ENCODE data around the gene FOXP1.

FOXP1 gene

DNA sequence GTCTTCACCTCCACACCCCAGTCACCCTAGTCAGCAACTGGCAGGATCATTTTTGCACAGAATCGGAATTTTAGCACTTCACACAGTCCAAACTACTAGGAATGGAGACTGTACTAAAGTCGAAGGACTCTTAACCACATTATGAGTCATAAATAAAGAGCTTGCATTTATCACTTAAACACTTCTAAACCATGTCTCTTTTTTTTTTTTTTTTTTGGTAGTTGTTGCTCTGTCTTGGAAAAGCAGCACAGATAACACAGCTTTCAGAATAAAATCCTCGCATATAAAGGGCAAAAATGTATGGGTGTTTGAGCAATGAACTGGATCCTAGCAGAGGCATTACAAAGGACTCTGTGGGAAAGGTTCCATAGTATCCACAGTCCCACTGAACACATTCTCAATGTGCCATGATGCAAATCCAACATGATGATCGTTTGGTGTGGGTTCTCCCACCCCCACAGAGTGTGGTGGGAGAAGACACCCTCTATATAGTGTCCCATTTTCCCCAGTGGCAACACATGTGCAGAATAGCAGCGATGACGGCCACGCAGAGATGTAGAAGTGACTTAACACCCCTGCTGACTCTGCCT, 47.1 kb downstream of the FOXP1 start:
- Histone ChIP-seq H4K20me1 (ENCODE audit: insufficient read depth, low read length) (no peaks in the 10 kb centered on the region), H3K79me2 (ENCODE audit: low read length) (no peaks in the 10 kb centered on the region), H3K4me1 (ENCODE audit: low read length) (no peaks in the 10 kb centered on the region), H2AFZ (ENCODE audit: low read depth, low read length) (no peak overlapping the region), H3K27ac (ENCODE audit: low read length) (no peak overlapping the region), H3K36me3 (replicated peaks; ENCODE audit: low read depth, low read length) (no peaks in the 10 kb centered on the region), H3K27me3 (ENCODE audit: low read depth, low read length) (peaks cover 19% of the 10 kb centered on the region), H3K4me2 (ENCODE audit: low read length) (no peak overlapping the region), H3K9ac (ENCODE audit: low read length) (no peak overlapping the region), H3K4me3 (ENCODE audit: low read length) (no peak overlapping the region), H3K9me3 (ENCODE audit: insufficient read depth, low read length) (no peaks in the 10 kb centered on the region)
- TF ChIP-seq, protein P1, sequence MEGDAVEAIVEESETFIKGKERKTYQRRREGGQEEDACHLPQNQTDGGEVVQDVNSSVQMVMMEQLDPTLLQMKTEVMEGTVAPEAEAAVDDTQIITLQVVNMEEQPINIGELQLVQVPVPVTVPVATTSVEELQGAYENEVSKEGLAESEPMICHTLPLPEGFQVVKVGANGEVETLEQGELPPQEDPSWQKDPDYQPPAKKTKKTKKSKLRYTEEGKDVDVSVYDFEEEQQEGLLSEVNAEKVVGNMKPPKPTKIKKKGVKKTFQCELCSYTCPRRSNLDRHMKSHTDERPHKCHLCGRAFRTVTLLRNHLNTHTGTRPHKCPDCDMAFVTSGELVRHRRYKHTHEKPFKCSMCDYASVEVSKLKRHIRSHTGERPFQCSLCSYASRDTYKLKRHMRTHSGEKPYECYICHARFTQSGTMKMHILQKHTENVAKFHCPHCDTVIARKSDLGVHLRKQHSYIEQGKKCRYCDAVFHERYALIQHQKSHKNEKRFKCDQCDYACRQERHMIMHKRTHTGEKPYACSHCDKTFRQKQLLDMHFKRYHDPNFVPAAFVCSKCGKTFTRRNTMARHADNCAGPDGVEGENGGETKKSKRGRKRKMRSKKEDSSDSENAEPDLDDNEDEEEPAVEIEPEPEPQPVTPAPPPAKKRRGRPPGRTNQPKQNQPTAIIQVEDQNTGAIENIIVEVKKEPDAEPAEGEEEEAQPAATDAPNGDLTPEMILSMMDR (IDR thresholded peaks at IDR 0.05; ENCODE audit: low read depth, low read length): no peak
- TF ChIP-seq EZH2phosphoT487 (IDR thresholded peaks at IDR 0.05; ENCODE audit: low read depth): no peak

DNA sequence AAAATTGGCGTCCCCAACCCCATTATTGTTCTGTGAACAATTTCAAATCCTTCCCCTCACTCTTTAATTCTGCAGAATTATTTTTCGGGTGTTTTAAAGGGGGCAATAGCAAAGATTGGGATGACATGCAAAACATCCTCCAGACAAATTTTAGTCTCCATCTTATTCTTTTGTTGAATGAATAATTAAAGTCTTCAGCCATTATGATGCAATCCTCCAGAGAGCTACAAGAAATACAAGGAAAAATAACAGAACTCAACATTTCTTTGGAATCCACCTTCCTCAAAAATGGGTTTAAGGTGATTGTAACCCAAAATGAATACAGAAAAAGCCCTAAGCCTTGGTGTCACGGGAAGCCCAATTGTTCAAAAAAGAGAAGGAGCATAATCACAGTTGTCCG, 49.9 kb downstream of the FOXP1 start:
- H3K4me2 ChIP-seq (ENCODE audit: low read length): no peak overlapping the region
- H3K9me3 ChIP-seq (ENCODE audit: insufficient read depth, low read length): no peaks in the 10 kb centered on the region
- no peaks in the 10 kb centered on the region for H4K20me1 ChIP-seq (ENCODE audit: insufficient read depth, low read length)
- no peak overlapping the region for H2AFZ ChIP-seq (ENCODE audit: low read depth, low read length)
- no peak overlapping the region for H3K9ac ChIP-seq (ENCODE audit: low read length)
- peaks cover 16% of the 10 kb centered on the region for H3K4me1 ChIP-seq (ENCODE audit: low read length)
- no peak overlapping the region for H3K4me3 ChIP-seq (ENCODE audit: low read length)
- H3K79me2 ChIP-seq (ENCODE audit: low read length): no peaks in the 10 kb centered on the region
- no peaks in the 10 kb centered on the region for H3K36me3 ChIP-seq (replicated peaks; ENCODE audit: low read depth, low read length)
- no peak for TF ChIP-seq EZH2phosphoT487 (IDR thresholded peaks at IDR 0.05; ENCODE audit: low read depth)
- TF ChIP-seq, protein P1 (IDR thresholded peaks at IDR 0.05; ENCODE audit: low read depth, low read length): no peak
- no peak overlapping the region for H3K27ac ChIP-seq (ENCODE audit: low read length)
- no peaks in the 10 kb centered on the region for H3K27me3 ChIP-seq (ENCODE audit: low read depth, low read length)

DNA sequence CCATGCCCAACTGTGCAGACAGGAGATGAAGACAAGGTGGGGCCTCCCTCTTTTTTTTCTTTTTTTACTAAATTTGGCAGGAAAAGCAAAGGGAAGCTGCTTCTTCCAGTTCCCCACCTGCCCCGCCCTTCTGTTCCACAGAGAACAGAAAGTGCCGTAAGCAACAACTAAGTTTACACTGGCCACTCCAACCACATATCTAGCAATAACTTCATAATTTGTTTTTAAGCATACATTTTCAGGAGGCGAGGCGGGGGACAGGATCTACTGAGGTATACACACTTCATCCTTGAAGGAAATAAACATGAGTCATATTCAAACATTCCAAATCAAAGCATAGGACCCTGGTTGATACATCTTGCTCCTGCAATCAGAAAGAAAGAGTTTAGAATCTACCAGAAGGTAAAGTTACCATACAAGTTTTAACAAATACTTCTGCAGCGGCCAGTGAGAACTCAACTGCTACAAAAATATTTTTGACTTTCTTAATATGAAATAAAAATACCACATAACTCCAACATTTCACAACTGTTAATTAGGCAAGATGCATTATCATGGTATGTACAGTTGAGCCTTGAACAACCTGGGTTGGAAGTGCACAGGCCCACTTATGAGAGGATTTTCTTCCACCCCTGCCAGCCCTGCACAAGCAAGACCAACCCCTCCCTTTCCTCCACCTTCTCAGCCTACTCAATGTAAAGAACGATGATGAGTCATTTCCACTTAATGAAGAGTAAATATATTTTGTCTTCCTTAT, 50.7 kb downstream of the FOXP1 start:
- H3K36me3 ChIP-seq (replicated peaks; ENCODE audit: low read depth, low read length): no peaks in the 10 kb centered on the region
- TF ChIP-seq EZH2phosphoT487 (IDR thresholded peaks at IDR 0.05; ENCODE audit: low read depth): no peak
- TF ChIP-seq, protein P1 (IDR thresholded peaks at IDR 0.05; ENCODE audit: low read depth, low read length): no peak

DNA sequence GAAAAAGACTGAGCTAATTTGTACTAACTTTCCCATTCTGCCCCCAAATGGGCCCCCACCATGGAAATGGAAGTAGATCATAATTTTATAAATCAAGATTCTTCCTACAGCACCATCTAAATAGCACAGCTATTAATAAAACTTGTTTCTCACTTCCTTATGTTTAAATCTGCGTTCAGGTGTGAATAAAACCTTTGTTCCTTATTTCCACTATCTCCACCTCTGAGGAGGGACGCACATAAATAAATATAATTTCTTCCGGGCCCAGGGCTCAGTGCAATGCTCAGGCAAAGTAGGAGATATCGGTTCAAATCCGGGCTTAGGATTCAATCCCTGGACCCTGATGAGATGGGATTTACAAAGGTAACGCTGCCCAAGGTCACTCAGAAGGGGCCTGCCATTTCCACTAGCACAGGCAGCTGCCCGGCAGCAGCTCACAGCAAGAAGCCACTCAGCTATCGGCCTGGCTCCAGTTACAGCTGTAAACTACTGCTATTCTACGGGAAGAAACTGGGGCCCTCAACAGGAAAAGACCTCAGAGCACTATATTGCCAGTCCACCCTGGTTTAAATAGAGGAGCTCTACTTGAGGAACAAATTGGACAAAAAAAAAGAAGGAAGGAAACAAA, 52.5 kb downstream of the FOXP1 start:
- Histone ChIP-seq H2AFZ (ENCODE audit: low read depth, low read length) (no peak overlapping the region), H3K4me1 (ENCODE audit: low read length) (peaks cover 21% of the 10 kb centered on the region), H3K27me3 (ENCODE audit: low read depth, low read length) (no peaks in the 10 kb centered on the region), H3K79me2 (ENCODE audit: low read length) (no peaks in the 10 kb centered on the region), H3K9me3 (ENCODE audit: insufficient read depth, low read length) (no peaks in the 10 kb centered on the region), H3K9ac (ENCODE audit: low read length) (no peak overlapping the region), H3K4me2 (ENCODE audit: low read length) (no peak overlapping the region), H4K20me1 (ENCODE audit: insufficient read depth, low read length) (no peaks in the 10 kb centered on the region), H3K4me3 (ENCODE audit: low read length) (no peak overlapping the region), H3K27ac (ENCODE audit: low read length) (no peak overlapping the region), H3K36me3 (replicated peaks; ENCODE audit: low read depth, low read length) (no peaks in the 10 kb centered on the region)
- TF ChIP-seq, protein P1 (IDR thresholded peaks at IDR 0.05; ENCODE audit: low read depth, low read length): no peak
- no peak for TF ChIP-seq EZH2phosphoT487 (IDR thresholded peaks at IDR 0.05; ENCODE audit: low read depth)

More for the DNA sequence above, 50.7 kb downstream of the FOXP1 start:
- H3K4me1 ChIP-seq (ENCODE audit: low read length): peaks cover 21% of the 10 kb centered on the region
- no peak overlapping the region for H3K27ac ChIP-seq (ENCODE audit: low read length)
- no peak overlapping the region for H2AFZ ChIP-seq (ENCODE audit: low read depth, low read length)
- H3K9me3 ChIP-seq (ENCODE audit: insufficient read depth, low read length): no peaks in the 10 kb centered on the region
- no peak overlapping the region for H3K4me3 ChIP-seq (ENCODE audit: low read length)
- H3K79me2 ChIP-seq (ENCODE audit: low read length): no peaks in the 10 kb centered on the region
- no peak overlapping the region for H3K4me2 ChIP-seq (ENCODE audit: low read length)
- no peaks in the 10 kb centered on the region for H4K20me1 ChIP-seq (ENCODE audit: insufficient read depth, low read length)
- H3K27me3 ChIP-seq (ENCODE audit: low read depth, low read length): no peaks in the 10 kb centered on the region
- no peak overlapping the region for H3K9ac ChIP-seq (ENCODE audit: low read length)

All from OCI-LY3 (cell line).